ENCODE measurements around the gene MBNL1. TPM values are rescaled to one million over a fixed set of nuclear protein-coding genes. Genes with fewer than 3 reads are reported as not detected.

The MBNL1 gene
- total and polyA plus RNA-seq, 2 of the 13 experiments (the other 11 are each of a cell fraction or from before 2014, with no cell fraction given): 27.1 to 55.4 TPM

GRCh38 chr3:152268555-152269055, at the start of gene MBNL1 (continued):
- peak; percentile 65; the same call in 1 of the 2 replicates for TF ChIP-seq ATF7-NPFF (CRISPR knock-in tag; IDR thresholded peaks at IDR 0.05; ENCODE audit: low read depth)
- TF ChIP-seq YEATS4 (CRISPR knock-in tag; IDR thresholded peaks at IDR 0.05; ENCODE audit: borderline replicate concordance): peak; percentile 86
- no peak for TF ChIP-seq HNF4A (CRISPR knock-in tag; IDR thresholded peaks at IDR 0.05)
- TF ChIP-seq GTF3A (CRISPR knock-in tag; conservative IDR thresholded peaks at IDR 0.05): no peak
- TF ChIP-seq PAWR (CRISPR knock-in tag; IDR thresholded peaks at IDR 0.05; ENCODE audit: borderline replicate concordance): no peak
- 0 out of 2 replicates have a peak, but pooled peaks have one; percentile 20 for TF ChIP-seq GATA4 (IDR thresholded peaks at IDR 0.05; ENCODE audit: borderline replicate concordance, low read depth)
- no peak; the same call in 1 of the 2 replicates for TF ChIP-seq HBP1 (CRISPR knock-in tag; IDR thresholded peaks at IDR 0.05; ENCODE audit: low read depth)
- TF ChIP-seq ZNF546 (CRISPR knock-in tag; conservative IDR thresholded peaks at IDR 0.05): no peak
- no peak for TF ChIP-seq ZNF646 (CRISPR knock-in tag; IDR thresholded peaks at IDR 0.05)
- TF ChIP-seq GZF1 (CRISPR knock-in tag; IDR thresholded peaks at IDR 0.05): no peak
- TF ChIP-seq KDM5B (CRISPR knock-in tag; IDR thresholded peaks at IDR 0.05; ENCODE audit: borderline replicate concordance): peak; percentile 87
- TF ChIP-seq ARNT (IDR thresholded peaks at IDR 0.05): no peak
- peak; percentile 66; the same call in 1 of the 2 replicates for TF ChIP-seq ZNF616 (CRISPR knock-in tag; IDR thresholded peaks at IDR 0.05; ENCODE audit: low read depth)
- no peak for TF ChIP-seq NFRKB (IDR thresholded peaks at IDR 0.05)
- no peak; the same call in 1 of the 2 replicates for TF ChIP-seq ZNF124 (CRISPR knock-in tag; IDR thresholded peaks at IDR 0.05)
- peak; percentile 67 for TF ChIP-seq ZFY (CRISPR knock-in tag; IDR thresholded peaks at IDR 0.05)
- no peak for TF ChIP-seq ZBED4 (CRISPR knock-in tag; IDR thresholded peaks at IDR 0.05; ENCODE audit: borderline replicate concordance)
